ENCODE results near the gene DLL1.

DNA sequence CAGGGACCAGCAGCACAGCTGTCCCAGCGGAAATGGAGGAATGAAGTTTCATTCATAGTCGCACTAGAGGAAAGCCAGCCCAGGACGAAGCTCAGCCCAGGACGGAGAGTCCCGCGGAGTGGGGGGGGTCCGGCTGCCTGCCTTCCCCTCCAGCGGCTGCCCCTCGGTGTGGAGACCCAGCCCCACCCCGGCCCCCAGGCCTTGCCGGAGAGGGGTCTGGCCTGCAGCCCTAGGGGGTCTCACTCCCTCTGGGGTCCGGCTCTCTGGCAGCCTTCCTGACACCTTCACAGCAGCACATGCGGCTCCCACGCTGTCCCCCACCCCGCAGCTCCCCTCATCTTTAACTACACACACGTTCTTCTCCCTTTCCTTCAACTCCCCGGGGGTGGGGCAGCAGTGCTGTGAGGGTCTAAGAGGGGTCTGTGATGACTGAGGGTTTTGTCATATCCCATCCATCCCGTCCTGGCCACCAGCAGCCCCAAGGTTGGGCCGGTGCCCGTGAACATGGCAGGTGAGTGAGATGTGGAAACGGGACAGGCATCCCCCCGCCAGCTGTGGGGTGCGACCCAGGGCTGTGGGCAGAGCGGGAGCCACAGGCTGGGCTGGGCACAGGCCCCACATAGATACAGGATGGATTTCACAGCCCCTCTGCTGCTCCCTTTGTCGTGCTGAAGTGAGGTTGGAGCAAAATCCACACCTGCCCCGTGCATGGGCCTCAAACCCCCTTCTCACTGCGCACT, 41.8 kb downstream of the DLL1 start:
- TF ChIP-seq POLR2A (IDR thresholded peaks at IDR 0.05) (no peak), CTCF (IDR thresholded peaks at IDR 0.05) (no peak)
